Calu3 (cell line): ENCODE measurements around the gene CENPU. TPM values are rescaled to one million over a fixed set of nuclear protein-coding genes. Genes with fewer than 3 reads are reported as not detected.

Experiments used
- BruUV-seq: library from RNA; stranded (reverse); fragments of 400-500 nt; replicated peaks from 2 replicates; lab custom pipeline; 2021; lab: Mats Ljungman, UMichigan
- CTCF ChIA-PET: fragments of 300-600 bp; sonication (Branson Sonifier 250); formaldehyde crosslinking; loops from one replicate; lab custom pipeline; 2022; ENCODE audit warnings: antibody characterized with exemption; lab: Charles Lee
- DNase-seq: peaks from one replicate; pipeline ENCODE4 v3.0.0; 2022
- H3K27ac Mint-ChIP-seq: one replicate; pipeline ENCODE4 v1.8.0; 2022; ENCODE audit warnings: mixed read lengths; ENCODE audit not compliant: unreplicated experiment
- H3K27me3 Mint-ChIP-seq: one replicate; pipeline ENCODE4 v1.8.0; 2022; ENCODE audit warnings: mixed read lengths; ENCODE audit not compliant: unreplicated experiment
- H3K36me3 Mint-ChIP-seq: one replicate; pipeline ENCODE4 v1.8.0; 2022; ENCODE audit warnings: mild to moderate bottlenecking, moderate library complexity, mixed read lengths; ENCODE audit not compliant: insufficient read depth, unreplicated experiment
- H3K4me1 Mint-ChIP-seq: one replicate; pipeline ENCODE4 v1.8.0; 2022; ENCODE audit warnings: mild to moderate bottlenecking, low read depth, mixed read lengths; ENCODE audit not compliant: unreplicated experiment
- H3K4me3 Mint-ChIP-seq: one replicate; pipeline ENCODE4 v1.8.0; 2022; ENCODE audit warnings: mild to moderate bottlenecking, low read depth, moderate library complexity, mixed read lengths; ENCODE audit not compliant: unreplicated experiment
- H3K9me3 Mint-ChIP-seq: one replicate; pipeline ENCODE4 v1.8.0; 2022; ENCODE audit warnings: low read depth, mixed read lengths; ENCODE audit not compliant: unreplicated experiment
- intact Hi-C: fragments of 100-400 bp; cut with micrococcal nuclease; formaldehyde crosslinking; loops from one replicate; pipeline ENCODE4 v1.10.0; 2022; ENCODE audit not compliant: unreplicated experiment
- total RNA-seq: library from RNA; stranded (reverse); gene quantifications from 2 replicates; pipeline ENCODE4 v1.2.3, GENCODE V29; 2022
- TF ChIP-seq, protein P1 (sequence below): fragments of 200-600 bp; IDR thresholded peaks from one replicate; pipeline ENCODE4 v1.8.0; 2022; ENCODE audit warnings: antibody characterized with exemption; ENCODE audit not compliant: unreplicated experiment

Gene CENPU
- total RNA-seq, 1 experiment from 2014 or later: 79.2 TPM

- Mint-ChIP-seq H3K9me3 (no peaks in the 10 kb centered on the region), H3K4me1 (no peaks in the 10 kb centered on the region), H3K27ac (no peak overlapping the region), H3K4me3 (no peak overlapping the region), H3K36me3 (peaks cover 33% of the 10 kb centered on the region), H3K27me3 (no peaks in the 10 kb centered on the region)
- CTCF ChIA-PET: no interaction called here
- no TSS peak for BruUV-seq
- TF ChIP-seq, protein P1, sequence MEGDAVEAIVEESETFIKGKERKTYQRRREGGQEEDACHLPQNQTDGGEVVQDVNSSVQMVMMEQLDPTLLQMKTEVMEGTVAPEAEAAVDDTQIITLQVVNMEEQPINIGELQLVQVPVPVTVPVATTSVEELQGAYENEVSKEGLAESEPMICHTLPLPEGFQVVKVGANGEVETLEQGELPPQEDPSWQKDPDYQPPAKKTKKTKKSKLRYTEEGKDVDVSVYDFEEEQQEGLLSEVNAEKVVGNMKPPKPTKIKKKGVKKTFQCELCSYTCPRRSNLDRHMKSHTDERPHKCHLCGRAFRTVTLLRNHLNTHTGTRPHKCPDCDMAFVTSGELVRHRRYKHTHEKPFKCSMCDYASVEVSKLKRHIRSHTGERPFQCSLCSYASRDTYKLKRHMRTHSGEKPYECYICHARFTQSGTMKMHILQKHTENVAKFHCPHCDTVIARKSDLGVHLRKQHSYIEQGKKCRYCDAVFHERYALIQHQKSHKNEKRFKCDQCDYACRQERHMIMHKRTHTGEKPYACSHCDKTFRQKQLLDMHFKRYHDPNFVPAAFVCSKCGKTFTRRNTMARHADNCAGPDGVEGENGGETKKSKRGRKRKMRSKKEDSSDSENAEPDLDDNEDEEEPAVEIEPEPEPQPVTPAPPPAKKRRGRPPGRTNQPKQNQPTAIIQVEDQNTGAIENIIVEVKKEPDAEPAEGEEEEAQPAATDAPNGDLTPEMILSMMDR: no peak
- no peak for DNase-seq
- intact Hi-C loops: no loop called here
These were observed 21.6 kb downstream of the CENPU start for GRCh38 chr4:184712322-184712721.

GRCh38 chr4:184706453-184706852, 27.4 kb downstream of the CENPU start:
- H3K9me3 Mint-ChIP-seq: no peaks in the 10 kb centered on the region
- TF ChIP-seq, protein P1: no peak
- intact Hi-C loops: no loop called here
- DNase-seq: no peak
- H3K36me3 Mint-ChIP-seq: peaks cover 12% of the 10 kb centered on the region
- H3K27me3 Mint-ChIP-seq: no peaks in the 10 kb centered on the region
- H3K27ac Mint-ChIP-seq: no peak overlapping the region
- H3K4me1 Mint-ChIP-seq: no peaks in the 10 kb centered on the region
- BruUV-seq: no TSS peak
- no peak overlapping the region for H3K4me3 Mint-ChIP-seq
- CTCF ChIA-PET: no interaction called here

DNA sequence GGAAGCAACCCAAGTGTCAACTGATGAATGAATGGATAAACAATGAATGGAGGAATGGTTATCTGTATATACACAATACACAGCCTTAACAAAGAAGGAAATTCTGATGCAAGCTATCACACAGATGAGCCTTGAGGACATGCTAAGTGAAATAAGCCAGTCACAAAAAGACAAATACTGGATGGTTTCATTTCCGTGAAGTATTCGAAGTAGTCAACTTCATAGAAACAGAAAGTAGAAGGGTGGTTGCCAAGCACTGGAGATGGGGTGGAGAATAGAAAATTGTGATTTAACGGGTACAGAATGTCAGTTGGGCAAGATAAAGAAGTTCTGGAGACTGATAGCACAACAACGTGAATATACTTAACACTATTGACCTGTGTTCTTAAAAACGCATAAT, 28.2 kb downstream of the CENPU start:
- H3K36me3 Mint-ChIP-seq: peaks cover 12% of the 10 kb centered on the region
- TF ChIP-seq, protein P1: no peak
- no peak overlapping the region for H3K4me3 Mint-ChIP-seq
- DNase-seq: no peak
- no peak overlapping the region for H3K27ac Mint-ChIP-seq
- H3K4me1 Mint-ChIP-seq: no peaks in the 10 kb centered on the region
- no peaks in the 10 kb centered on the region for H3K27me3 Mint-ChIP-seq
- BruUV-seq: no TSS peak
- intact Hi-C loops: no loop called here
- CTCF ChIA-PET: no interaction called here
- no peaks in the 10 kb centered on the region for H3K9me3 Mint-ChIP-seq

DNA sequence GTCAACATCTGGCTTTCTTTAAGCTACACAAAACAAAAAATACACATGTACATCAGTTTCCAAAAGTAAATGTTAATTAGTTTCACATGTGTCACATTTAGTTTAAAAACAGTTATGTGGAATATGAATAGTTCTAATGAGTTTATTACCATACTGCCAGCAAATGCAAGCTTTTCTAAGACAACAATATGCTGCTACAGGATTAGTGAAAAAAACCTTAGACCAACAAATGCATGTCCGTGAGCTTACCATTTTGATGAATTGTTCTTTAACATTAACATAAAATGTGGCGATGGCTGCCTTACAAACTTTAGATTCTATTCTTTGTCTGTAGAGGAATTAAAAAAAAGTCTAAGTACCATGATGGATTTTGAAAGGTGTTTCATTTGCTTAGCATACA, 31.8 kb downstream of the CENPU start:
- CTCF ChIA-PET: no interaction called here
- Mint-ChIP-seq H3K27ac (no peak overlapping the region), H3K27me3 (no peaks in the 10 kb centered on the region), H3K4me3 (no peak overlapping the region), H3K9me3 (no peaks in the 10 kb centered on the region), H3K36me3 (peaks cover 4% of the 10 kb centered on the region), H3K4me1 (no peaks in the 10 kb centered on the region)
- TF ChIP-seq, protein P1: no peak
- no TSS peak for BruUV-seq
- no peak for DNase-seq
- intact Hi-C loops: no loop called here
